HEK293T (cell line): ENCODE results near the gene PES1.

ENCODE experiments used
- ELF4 ChIP-seq: fragments of 450-650 bp; IDR thresholded peaks from 2 replicates; pipeline ENCODE4 v1.6.1; 2017; ENCODE audit warnings: antibody characterized with exemption
- L3MBTL2 ChIP-seq: fragments of 450-650 bp; conservative IDR thresholded peaks from 2 replicates; pipeline ENCODE4 v1.6.1; 2016; ENCODE audit warnings: mild to moderate bottlenecking
- SP1 ChIP-seq: fragments of 450-650 bp; IDR thresholded peaks from 2 replicates; pipeline ENCODE4 v1.6.1; 2017
- SUZ12 ChIP-seq: fragments of 450-650 bp; IDR thresholded peaks from 2 replicates; pipeline ENCODE4 v1.6.1; 2016; ENCODE audit warnings: mild to moderate bottlenecking

GRCh38 chr22:30580896-30581295, 10.8 kb downstream of the PES1 start:
- no peak for TF ChIP-seq ELF4
- no peak for TF ChIP-seq SP1
- no peak for TF ChIP-seq SUZ12
- no peak for TF ChIP-seq L3MBTL2
